IPS-18c (cell line): ENCODE data around the gene SP9.

ENCODE experiments used
- H3K4me3 ChIP-seq: 2 replicates; pipeline ENCODE4 v1.7.0; 2013; ENCODE audit warnings: low read depth, mild to moderate bottlenecking, low read length, moderate library complexity; ENCODE audit not compliant: insufficient read depth
- H3K9me3 ChIP-seq: one replicate; pipeline ENCODE4 v1.6.1; 2013; ENCODE audit warnings: mild to moderate bottlenecking, low read length, moderate library complexity; ENCODE audit not compliant: control insufficient read depth, insufficient read depth

Gene SP9

GRCh38 chr2:174334781-174335251, at the start of gene SP9:
TSS of gene SP9 (plus strand) at chr2:174334954. CDS start at chr2:174335093, 139 bp downstream.
- H3K4me3 ChIP-seq: peak within 1 kb of the TSS; percentile 56
- H3K9me3 ChIP-seq: no peaks in the 10 kb centered on the region

- no peaks in the 10 kb centered on the region for H3K9me3 ChIP-seq
- no peak overlapping the region for H3K4me3 ChIP-seq
Observed at GRCh38 chr2:174286172-174286571, 48.6 kb upstream of the SP9 start.

- Histone ChIP-seq H3K4me3 (no peak overlapping the region), H3K9me3 (no peaks in the 10 kb centered on the region)
Observed at GRCh38 chr2:174292908-174293307, 41.8 kb upstream of the SP9 start.

GRCh38 chr2:174300114-174300513, 34.6 kb upstream of the SP9 start:
- Histone ChIP-seq H3K9me3 (no peaks in the 10 kb centered on the region), H3K4me3 (no peak overlapping the region)

- Histone ChIP-seq H3K4me3 (no peak overlapping the region), H3K9me3 (no peaks in the 10 kb centered on the region)
Observed at GRCh38 chr2:174312581-174313234, 22.0 kb upstream of the SP9 start.

- Histone ChIP-seq H3K4me3 (no peak overlapping the region), H3K9me3 (no peaks in the 10 kb centered on the region)
Observed at GRCh38 chr2:174322149-174322548, 12.6 kb upstream of the SP9 start.

GRCh38 chr2:174322746-174323145, 12.0 kb upstream of the SP9 start:
- Histone ChIP-seq H3K4me3 (no peak overlapping the region), H3K9me3 (no peaks in the 10 kb centered on the region)

- Histone ChIP-seq H3K4me3 (no peak overlapping the region), H3K9me3 (no peaks in the 10 kb centered on the region)
Observed at GRCh38 chr2:174324530-174324929, 10.2 kb upstream of the SP9 start.

GRCh38 chr2:174325373-174326160, 9.2 kb upstream of the SP9 start:
- Histone ChIP-seq H3K9me3 (no peaks in the 10 kb centered on the region), H3K4me3 (peak overlapping the region; percentile 57)

- Histone ChIP-seq H3K4me3 (peak overlapping the region; percentile 57), H3K9me3 (no peaks in the 10 kb centered on the region)
Observed at GRCh38 chr2:174326161-174327020, 8.4 kb upstream of the SP9 start.

- Histone ChIP-seq H3K4me3 (peak overlapping the region; percentile 57; the same call in 1 of the 2 replicates), H3K9me3 (no peaks in the 10 kb centered on the region)
Observed at GRCh38 chr2:174327021-174327840, 7.5 kb upstream of the SP9 start.

GRCh38 chr2:174327841-174328113, 7.0 kb upstream of the SP9 start:
- peak overlapping the region; percentile 11; the same call in 1 of the 2 replicates for H3K4me3 ChIP-seq

GRCh38 chr2:174328114-174328960, 6.4 kb upstream of the SP9 start:
- Histone ChIP-seq H3K4me3 (peak overlapping the region; percentile 37), H3K9me3 (no peaks in the 10 kb centered on the region)

More at GRCh38 chr2:174327841-174328113, 7.0 kb upstream of the SP9 start:
- no peaks in the 10 kb centered on the region for H3K9me3 ChIP-seq

GRCh38 chr2:174328961-174329715, 5.6 kb upstream of the SP9 start:
- no peaks in the 10 kb centered on the region for H3K9me3 ChIP-seq
- H3K4me3 ChIP-seq: no peak overlapping the region

- peak overlapping the region; percentile 5; the same call in 1 of the 2 replicates for H3K4me3 ChIP-seq
- no peaks in the 10 kb centered on the region for H3K9me3 ChIP-seq
Observed at GRCh38 chr2:174330945-174331594, 3.7 kb upstream of the SP9 start.
